GM21528 (cell line): ENCODE measurements around the gene ARHGEF16.

Source experiments
- ATAC-seq: cut with Tn5 transposase; IDR thresholded peaks from one replicate; pipeline ENCODE4 v1.9.1; 2021; ENCODE audit warnings: mild to moderate bottlenecking, moderate library complexity; ENCODE audit not compliant: unreplicated experiment, low FRiP score

Gene ARHGEF16

DNA sequence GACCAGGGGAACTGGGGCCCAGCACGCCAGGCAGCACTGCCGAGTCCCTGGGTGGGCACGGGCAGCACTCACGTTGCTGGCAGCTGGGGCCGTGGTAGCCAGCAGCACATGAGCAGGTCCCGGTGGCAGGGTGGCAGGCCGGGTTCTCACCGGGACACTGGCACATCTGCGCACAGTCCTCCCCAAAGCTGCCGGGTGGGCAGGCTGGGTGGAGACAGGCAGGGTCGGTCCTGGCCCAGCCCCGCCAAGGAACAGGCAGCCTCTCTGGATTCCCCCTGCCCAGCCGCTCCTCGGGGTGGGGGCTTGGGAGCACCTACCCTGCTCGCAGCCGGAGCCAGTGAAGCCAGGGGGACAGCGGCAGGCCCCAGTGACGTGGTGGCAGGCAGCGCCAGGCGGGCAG lies 42.5 kb downstream of the ARHGEF16 start:
- ATAC-seq: no peak

DNA sequence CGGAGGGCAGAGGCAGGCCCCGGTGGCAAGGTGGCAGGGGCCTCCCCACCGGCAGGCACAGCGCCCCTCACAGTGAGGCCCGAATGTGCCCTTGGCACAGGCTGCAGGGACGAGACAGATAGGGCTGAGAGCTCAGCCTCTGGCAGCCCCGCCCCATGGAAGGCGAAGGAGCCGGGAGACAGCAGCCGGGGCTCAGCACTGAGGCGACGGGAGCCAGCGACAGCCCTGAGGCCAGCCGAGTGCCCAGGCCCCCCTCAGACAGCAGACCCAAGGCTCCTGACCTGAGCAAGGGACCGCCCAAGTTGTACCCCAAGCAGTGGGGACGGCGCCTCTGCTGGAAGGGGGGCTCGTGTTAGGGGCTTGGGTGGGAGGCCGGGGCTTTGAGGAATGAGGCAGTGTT lies 43.1 kb downstream of the ARHGEF16 start:
- no peak for ATAC-seq

DNA sequence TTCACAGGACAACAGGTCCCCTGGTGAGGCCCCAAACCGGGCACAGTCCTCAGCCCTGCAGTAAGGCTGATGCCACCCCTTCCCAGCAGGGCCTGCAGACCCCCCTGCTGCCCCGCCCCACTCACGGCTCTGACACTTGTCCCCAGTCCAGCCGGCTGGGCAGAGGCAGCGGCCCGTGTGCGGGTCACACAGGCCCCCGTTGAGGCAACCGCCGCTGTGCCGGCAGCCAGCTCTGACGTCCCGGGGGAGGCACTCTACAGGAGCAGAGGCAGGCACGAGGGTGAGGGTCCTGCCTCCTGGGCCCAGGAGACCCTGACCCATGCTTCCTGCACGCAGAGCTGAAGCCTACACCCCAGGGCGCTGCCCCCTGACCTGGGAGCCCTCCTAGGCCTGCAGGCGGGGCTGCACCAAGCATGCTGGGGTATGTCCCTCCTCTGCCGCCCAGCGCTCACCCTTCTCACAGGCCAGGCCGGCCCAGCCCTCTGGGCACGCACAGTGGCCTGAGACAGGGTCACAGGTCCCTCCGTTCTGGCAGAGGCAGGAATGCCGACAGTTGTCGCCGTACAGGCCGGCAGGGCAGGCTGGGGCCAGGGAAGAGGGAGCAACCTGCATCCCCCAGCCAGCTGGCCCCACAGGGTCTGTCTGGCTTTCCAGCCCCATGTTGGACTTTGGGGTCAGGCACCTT lies 43.9 kb downstream of the ARHGEF16 start:
- no peak for ATAC-seq

GRCh38 chr1:3498986-3499385 lies 44.5 kb downstream of the ARHGEF16 start:
- no peak for ATAC-seq

DNA sequence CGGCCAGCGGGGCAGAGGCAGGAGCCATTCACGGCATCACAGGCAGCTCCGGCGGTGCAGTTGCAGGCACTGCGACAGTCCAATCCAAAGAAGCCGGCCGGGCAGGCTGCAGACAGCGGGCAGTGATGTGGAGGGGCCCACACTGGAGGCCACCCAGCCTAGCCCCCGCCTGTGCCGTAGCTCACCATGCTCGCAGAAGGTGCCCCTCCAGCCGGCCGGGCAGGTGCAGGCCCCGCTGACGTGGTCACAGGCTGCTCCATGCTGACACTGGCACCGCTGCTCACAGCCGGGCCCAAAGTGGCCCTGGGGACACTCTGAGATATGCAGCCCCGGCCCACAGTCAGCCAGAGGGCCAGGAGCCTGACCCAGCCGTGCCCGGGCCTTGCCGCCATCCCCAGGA lies 45.1 kb downstream of the ARHGEF16 start:
- ATAC-seq: no peak

- ATAC-seq: no peak
These were observed 45.9 kb downstream of the ARHGEF16 start for GRCh38 chr1:3500265-3500835.

DNA sequence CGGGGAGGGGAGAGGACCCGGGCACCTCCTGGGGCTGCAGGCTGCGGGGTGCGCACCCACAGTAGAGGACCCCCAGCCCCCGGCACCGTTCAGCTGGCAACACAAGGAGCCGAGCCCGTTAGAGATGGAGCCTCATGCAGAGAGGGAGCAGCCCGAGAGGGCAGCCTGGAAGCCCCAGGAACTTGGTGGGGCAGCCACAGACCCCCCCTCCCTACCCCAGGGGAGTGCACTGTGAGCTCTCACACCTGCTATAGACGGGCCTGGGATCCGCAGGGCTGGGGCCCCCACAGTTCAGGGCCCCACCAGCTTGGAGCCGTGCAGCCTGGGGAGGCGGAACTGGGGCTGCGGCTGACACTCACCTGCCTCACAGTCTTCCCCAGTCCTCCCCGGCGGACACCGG lies 47.0 kb downstream of the ARHGEF16 start:
- ATAC-seq: no peak

DNA sequence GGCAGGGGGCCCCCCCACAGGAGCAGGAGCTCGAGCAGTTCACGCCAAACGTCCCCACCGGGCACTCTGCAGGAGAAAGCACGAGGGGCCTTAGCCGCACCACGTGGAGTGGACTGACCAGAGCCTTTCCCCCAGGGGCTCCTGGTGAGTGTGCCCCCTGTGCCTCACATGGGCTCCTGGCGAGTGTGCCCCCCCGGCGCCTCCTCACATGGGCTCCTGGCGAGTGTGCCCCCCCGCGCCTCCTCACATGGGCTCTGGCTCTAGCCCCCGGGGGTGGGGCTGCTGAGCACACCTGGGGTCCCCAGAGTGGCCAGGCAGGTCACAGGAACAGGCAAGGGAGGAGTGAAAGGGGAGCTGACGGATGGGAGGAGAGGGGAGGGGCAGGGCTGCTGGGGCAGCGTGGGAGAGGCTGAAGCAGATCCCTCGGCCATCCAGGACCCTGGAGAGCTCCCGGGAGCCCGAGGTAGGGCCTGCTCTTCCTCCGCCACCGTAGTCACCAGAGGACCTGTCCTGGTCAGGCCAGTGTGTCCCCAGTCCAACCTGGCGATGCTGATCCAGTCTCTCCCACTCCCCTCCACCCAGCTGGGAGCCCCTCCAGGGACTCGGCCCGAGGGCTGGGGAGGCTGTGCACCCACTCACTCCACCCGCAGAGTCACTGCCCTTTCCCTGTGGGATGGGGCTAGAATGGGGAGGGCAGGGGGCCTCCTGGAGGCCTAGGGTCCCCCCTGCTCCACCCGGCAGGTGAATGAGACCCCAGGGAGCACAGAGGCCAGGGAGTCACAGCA lies 47.6 kb downstream of the ARHGEF16 start:
- ATAC-seq: no peak

DNA sequence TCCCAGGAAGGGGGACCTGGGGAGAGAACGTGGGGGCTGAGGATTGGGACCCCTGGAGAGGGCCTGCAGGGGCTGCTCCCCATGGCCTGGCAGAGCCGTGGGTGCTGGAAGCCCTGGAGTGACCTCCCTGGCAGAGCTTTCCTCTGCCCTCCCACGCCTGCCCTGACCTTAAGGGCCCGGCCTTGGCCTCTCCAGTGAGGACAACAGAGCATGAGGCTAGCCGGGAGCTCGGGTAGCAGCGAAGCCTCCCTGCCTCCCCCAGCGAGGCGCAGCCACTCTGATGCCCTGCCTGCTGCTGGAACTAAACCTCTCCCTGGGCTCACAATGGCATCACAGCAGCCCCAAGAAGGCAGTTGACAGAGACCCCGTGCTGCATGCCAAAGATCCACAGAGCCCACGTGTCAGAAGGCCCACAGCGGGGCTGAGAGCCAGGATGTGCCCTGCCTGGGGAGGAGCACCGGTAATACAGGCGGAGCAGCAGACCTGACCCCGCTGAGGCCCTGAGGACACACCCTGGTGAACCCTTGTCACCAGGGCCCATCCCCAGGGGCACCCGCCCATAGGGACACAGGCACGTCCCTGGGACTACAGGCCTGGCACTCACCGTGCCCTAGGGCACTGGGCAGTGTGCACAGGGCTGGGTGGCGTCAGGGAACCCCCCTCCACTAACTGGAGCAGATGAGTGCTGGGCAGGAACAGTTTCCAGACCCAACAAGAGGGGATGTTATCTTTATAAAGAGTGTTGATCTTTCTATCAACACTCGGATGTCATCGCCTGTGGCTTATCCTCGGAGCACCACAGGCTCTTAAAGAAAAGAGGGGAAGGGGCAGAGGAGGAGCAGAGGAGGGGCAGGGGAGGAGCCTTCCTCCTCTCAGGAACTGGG lies 48.4 kb downstream of the ARHGEF16 start:
- ATAC-seq: no peak

GRCh38 chr1:3503525-3503886 lies 49.0 kb downstream of the ARHGEF16 start:
- ATAC-seq: no peak

- ATAC-seq: no peak
These were observed 49.8 kb downstream of the ARHGEF16 start for GRCh38 chr1:3504151-3504821.

- no peak for ATAC-seq
These were observed 50.3 kb downstream of the ARHGEF16 start for GRCh38 chr1:3504822-3505153.

GRCh38 chr1:3505161-3505560 lies 50.7 kb downstream of the ARHGEF16 start:
- no peak for ATAC-seq

GRCh38 chr1:3506041-3506440 lies 51.6 kb downstream of the ARHGEF16 start:
- no peak for ATAC-seq

DNA sequence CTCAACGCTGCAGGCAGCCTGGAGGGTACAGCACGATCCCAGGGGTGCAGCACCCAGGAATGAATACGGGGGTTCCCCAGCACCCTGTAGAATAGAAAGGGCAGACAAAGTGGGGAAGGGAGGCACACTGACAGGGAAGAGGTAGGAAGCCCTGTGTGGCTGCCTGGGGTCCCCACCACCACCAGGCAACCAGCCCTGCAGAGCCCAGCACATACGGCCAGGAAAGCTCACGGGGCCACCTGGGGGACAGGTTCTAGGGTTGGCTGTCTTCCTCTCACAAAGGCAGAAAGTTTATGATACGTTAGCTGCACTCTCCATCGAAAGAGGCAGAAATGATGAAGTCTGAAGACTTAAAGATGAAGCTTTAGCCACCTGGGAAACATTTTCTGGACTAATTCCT lies 52.5 kb downstream of the ARHGEF16 start:
- ATAC-seq: no peak

DNA sequence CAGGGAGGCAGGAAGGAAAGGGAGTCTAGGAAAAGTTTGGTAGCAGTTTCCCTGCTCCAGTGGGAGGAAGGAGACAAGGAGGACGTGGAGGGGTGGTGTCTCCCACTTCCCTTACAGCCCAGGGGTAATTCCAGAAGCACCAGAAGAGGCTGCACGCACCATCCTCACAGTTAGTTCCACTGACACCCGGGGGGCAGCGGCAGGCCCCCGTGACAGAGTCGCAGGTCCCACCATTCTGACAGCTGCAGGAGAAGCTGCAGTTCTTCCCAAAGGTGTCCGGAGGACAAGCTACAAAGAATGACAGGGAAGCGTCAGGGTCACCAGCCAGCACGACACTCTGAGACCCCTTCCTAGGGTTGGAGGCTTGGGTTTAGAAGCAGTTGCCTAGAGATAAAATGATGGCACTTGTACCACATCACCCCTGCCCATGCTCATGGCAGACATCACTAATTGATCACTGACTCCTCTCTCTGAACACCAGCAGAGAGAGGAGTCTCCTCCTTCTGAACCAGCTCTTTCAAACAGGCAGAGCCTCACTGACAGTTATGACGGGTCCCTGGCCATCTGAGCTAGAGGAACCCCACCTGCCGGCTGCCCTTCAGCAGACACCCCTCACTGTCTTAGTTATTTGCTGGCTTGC lies 53.3 kb downstream of the ARHGEF16 start:
- ATAC-seq: no peak

GRCh38 chr1:3508757-3509415 lies 54.4 kb downstream of the ARHGEF16 start:
- no peak for ATAC-seq

GRCh38 chr1:3509721-3510120 lies 55.3 kb downstream of the ARHGEF16 start:
- no peak for ATAC-seq

DNA sequence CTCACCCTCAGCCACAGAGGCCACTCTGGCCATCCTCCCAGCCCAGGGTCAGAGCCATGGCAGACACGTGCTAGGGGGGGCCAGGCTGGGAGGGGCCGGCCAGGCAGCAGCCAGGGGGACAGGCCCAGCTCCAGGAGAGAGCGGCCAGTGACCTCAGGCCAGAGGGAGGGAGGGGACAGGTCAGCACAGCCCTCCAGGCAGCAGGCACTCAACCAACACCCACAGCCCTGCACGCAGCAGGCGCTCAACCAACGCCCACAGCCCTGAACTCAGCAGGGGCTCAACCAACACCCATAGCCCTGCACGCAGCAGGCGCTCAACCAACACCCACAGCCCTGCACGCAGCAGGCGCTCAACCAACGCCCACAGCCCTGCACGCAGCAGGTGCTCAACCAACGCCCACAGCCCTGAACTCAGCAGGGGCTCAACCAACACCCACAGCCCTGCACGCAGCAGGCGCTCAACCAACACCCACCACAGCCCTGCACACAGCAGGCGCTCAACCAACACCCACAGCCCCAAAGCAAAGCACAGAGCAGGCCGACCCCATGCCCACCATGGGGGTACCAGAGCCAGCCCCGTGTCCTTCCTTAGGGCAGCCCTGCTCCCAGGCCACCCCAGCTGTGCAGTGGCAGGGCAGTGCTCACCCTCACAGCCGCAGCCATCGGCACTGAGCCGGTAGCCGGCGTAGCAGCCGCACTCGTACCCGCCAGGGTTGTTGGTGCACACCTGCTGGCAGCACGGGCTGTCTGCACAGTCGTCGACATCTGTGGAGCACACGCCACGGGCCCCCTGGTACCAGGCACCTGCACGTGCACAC lies 55.9 kb downstream of the ARHGEF16 start:
- no peak for ATAC-seq
